Uterus (tissue), 2 donors: Measurements from ENCODE around the gene TCHHL1.
A peak's percentile ranks its signal among the peaks of the same experiment; 100 is the strongest.

ENCODE experiments used
- CTCF ChIP-seq, 4 experiments: fragments of 200-600 bp in 2 of 4; fragments of 450-650 bp in 2 of 4; sonication (generic) in 2 of 4; IDR thresholded peaks; one replicate each; pipeline ENCODE4 v1.5.1; 2016 to 2019; ENCODE audit warnings: antibody characterized with exemption in 4 of 4, mild to moderate bottlenecking in 2 of 4, moderate library complexity in 1 of 4
- POLR2A ChIP-seq, 2 donors: fragments of 450-650 bp; IDR thresholded peaks; one replicate each; pipeline ENCODE4 v1.6.1; 2016; ENCODE audit warnings: antibody characterized with exemption in 2 of 2, mild to moderate bottlenecking in 1 of 2, moderate library complexity in 1 of 2

- TF ChIP-seq CTCF (IDR thresholded peaks at IDR 0.05) (peak in 2 of 4 experiments; percentile 2 to 7), POLR2A (IDR thresholded peaks at IDR 0.05) (peak; percentile 85 to 93)
Observed at GRCh38 chr1:152036267-152037216, 52.3 kb downstream of the TCHHL1 start, which contains the start of gene S100A11.
